K562 (cell line): ENCODE data around the gene ZNF432. TPM values are rescaled to one million over a fixed set of nuclear protein-coding genes. Genes with fewer than 3 reads are reported as not detected.

Experiments used
- ARHGAP35 ChIP-seq: fragments of 450-650 bp; IDR thresholded peaks from 2 replicates; pipeline ENCODE4 v1.6.1; 2018; ENCODE audit not compliant: partially characterized antibody
- ASH1L ChIP-seq: fragments of 450-650 bp; IDR thresholded peaks from 2 replicates; pipeline ENCODE4 v1.6.1; 2018; ENCODE audit warnings: borderline replicate concordance, mild to moderate bottlenecking, low read depth; ENCODE audit not compliant: partially characterized antibody
- ATF7 ChIP-seq: fragments of 450-650 bp; IDR thresholded peaks from 2 replicates; pipeline ENCODE4 v1.7.1; 2014; ENCODE audit warnings: mild to moderate bottlenecking, moderate library complexity
- BMI1 ChIP-seq: fragments of 150-350 bp; IDR thresholded peaks from 2 replicates; pipeline ENCODE4 v1.6.1; 2014; ENCODE audit warnings: low read length
- BRD9 ChIP-seq: fragments of 450-650 bp; IDR thresholded peaks from 2 replicates; pipeline ENCODE4 v1.6.1; 2018; ENCODE audit warnings: low read depth; ENCODE audit not compliant: partially characterized antibody
- CHAMP1 ChIP-seq: fragments of 450-650 bp; IDR thresholded peaks from 2 replicates; pipeline ENCODE4 v1.6.1; 2016; ENCODE audit warnings: mild to moderate bottlenecking
- ELK3 ChIP-seq: fragments of 450-650 bp; formaldehyde crosslinking; IDR thresholded peaks from 2 replicates; pipeline ENCODE4 v1.4.0; 2020; ENCODE audit warnings: mild to moderate bottlenecking
- ILK ChIP-seq: fragments of 450-650 bp; IDR thresholded peaks from 2 replicates; pipeline ENCODE4 v1.6.1; 2016; ENCODE audit warnings: missing genetic modification characterization, low read depth, mild to moderate bottlenecking, missing compliant biosample characterization, moderate library complexity, borderline replicate concordance
- NR1H2 ChIP-seq: sonication (generic); formaldehyde crosslinking; IDR thresholded peaks from 2 replicates; pipeline ENCODE4 v1.4.0; 2020; ENCODE audit warnings: mild to moderate bottlenecking, missing genetic modification reagents
- RCOR1 ChIP-seq, 2 experiments: IDR thresholded peaks; 2 replicates each; pipeline ENCODE4 v1.6.1; 2012; ENCODE audit warnings: low read depth in 2 of 2, low read length in 2 of 2, borderline replicate concordance in 1 of 2, improper control_type of control experiment in 1 of 2
- RFX7 ChIP-seq: fragments of 250-450 bp; sonication (Bioruptor Pico); IDR thresholded peaks from 2 replicates; pipeline ENCODE4 v1.5.1; 2021; ENCODE audit warnings: mild to moderate bottlenecking
- SRSF3 ChIP-seq: fragments of 200-400 bp; formaldehyde crosslinking; IDR thresholded peaks from 2 replicates; pipeline ENCODE4 v1.6.1; 2016; ENCODE audit warnings: mild to moderate bottlenecking, low read length, moderate library complexity; ENCODE audit not compliant: insufficient read depth
- TBL1XR1 ChIP-seq, 2 experiments: IDR thresholded peaks; 2 replicates each; pipeline ENCODE4 v1.6.1; 2012; ENCODE audit warnings: improper control_type of control experiment in 2 of 2, low read length in 2 of 2, mild to moderate bottlenecking in 1 of 2
- TRIM24 ChIP-seq, 2 experiments: fragments of 450-650 bp; IDR thresholded peaks; 2 replicates each; pipeline ENCODE4 v1.6.1; 2016
- ZBTB12 ChIP-seq: fragments of 250-450 bp; sonication (Bioruptor Pico); IDR thresholded peaks from 2 replicates; pipeline ENCODE4 v1.4.0; 2020
- ZNF134 ChIP-seq: fragments of 250-450 bp; sonication (Bioruptor Pico); conservative IDR thresholded peaks from 2 replicates; pipeline ENCODE4 v1.4.0; 2020
- polyA plus RNA-seq, 8 experiments: library from polyadenylated mRNA; depleted of rRNA in 4 of 8; stranded (reverse) in 5 of 8; unstranded in 3 of 8; fragments of >200 nt; fragmentation: Nextera tagmentation in 2 of 8; fragmentation: Illumina TruSeq in 1 of 8; extraction: Ambion mirVana in 2 of 8; extraction: Trizol in 1 of 8; gene quantifications; 2 replicates each; pipeline versions ENCODE4 v1.2.1 to v1.2.3, GENCODE V29; 2011 to 2014; ENCODE audit warnings: inconsistent platforms in 1 of 8, missing spikeins in 1 of 8
- total RNA-seq, 7 experiments: library from RNA; depleted of rRNA in 6 of 7; stranded (reverse); fragments of >200 nt in 6 of 7; fragmentation: Illumina TruSeq in 2 of 7; extraction: Trizol in 2 of 7; gene quantifications; 2 replicates each; pipeline versions ENCODE4 v1.2.1 to v1.2.3, GENCODE V29; 2011 to 2021; ENCODE audit warnings: low replicate concordance in 1 of 7
- TF ChIP-seq, protein P1 (sequence below): fragments of 250-450 bp; sonication (Bioruptor Pico); IDR thresholded peaks from 2 replicates; pipeline ENCODE4 v1.4.0; 2020; ENCODE audit warnings: mild to moderate bottlenecking, moderate library complexity

Gene ZNF432
- total and polyA plus RNA-seq, 9 of the 15 experiments (the other 6 are each of a cell fraction or from before 2014, with no cell fraction given), result 2.6 to 6.8 (median 4.0) TPM

GRCh38 chr19:52028027-52028779, 20.4 kb downstream of the ZNF432 start, which contains the start of gene ZNF614 (continued):
- no peak for TF ChIP-seq ILK (tag)
- no peak for TF ChIP-seq NR1H2
- no peak for TF ChIP-seq BRD9
- peak; percentile 99 for TF ChIP-seq ZBTB12 (CRISPR knock-in tag)
- TF ChIP-seq CHAMP1, result peak; percentile 73
- no peak for TF ChIP-seq ASH1L
- peak in 1 of 2 experiments; percentile 90; a peak in 2 of 4 replicates for TF ChIP-seq TBL1XR1 (IDR thresholded peaks at IDR 0.05; ENCODE audit: low read length in 2 of 2)
- TF ChIP-seq RFX7 (CRISPR knock-in tag), result no peak
- TF ChIP-seq ARHGAP35, result peak; percentile 78
- no peak for TF ChIP-seq BMI1
- peak in 1 of 2 experiments; percentile 33; a peak in 1 of 4 replicates for TF ChIP-seq TRIM24 (IDR thresholded peaks at IDR 0.05)
- TF ChIP-seq RCOR1 (IDR thresholded peaks at IDR 0.05; ENCODE audit: borderline replicate concordance in 1 of 2, low read depth in 2 of 2, low read length in 2 of 2), result no peak
- peak; percentile 60 for TF ChIP-seq ZNF134 (CRISPR knock-in tag)
- TF ChIP-seq ATF7, result peak; percentile 83
- TF ChIP-seq SRSF3, result no peak
- TF ChIP-seq, protein P1, sequence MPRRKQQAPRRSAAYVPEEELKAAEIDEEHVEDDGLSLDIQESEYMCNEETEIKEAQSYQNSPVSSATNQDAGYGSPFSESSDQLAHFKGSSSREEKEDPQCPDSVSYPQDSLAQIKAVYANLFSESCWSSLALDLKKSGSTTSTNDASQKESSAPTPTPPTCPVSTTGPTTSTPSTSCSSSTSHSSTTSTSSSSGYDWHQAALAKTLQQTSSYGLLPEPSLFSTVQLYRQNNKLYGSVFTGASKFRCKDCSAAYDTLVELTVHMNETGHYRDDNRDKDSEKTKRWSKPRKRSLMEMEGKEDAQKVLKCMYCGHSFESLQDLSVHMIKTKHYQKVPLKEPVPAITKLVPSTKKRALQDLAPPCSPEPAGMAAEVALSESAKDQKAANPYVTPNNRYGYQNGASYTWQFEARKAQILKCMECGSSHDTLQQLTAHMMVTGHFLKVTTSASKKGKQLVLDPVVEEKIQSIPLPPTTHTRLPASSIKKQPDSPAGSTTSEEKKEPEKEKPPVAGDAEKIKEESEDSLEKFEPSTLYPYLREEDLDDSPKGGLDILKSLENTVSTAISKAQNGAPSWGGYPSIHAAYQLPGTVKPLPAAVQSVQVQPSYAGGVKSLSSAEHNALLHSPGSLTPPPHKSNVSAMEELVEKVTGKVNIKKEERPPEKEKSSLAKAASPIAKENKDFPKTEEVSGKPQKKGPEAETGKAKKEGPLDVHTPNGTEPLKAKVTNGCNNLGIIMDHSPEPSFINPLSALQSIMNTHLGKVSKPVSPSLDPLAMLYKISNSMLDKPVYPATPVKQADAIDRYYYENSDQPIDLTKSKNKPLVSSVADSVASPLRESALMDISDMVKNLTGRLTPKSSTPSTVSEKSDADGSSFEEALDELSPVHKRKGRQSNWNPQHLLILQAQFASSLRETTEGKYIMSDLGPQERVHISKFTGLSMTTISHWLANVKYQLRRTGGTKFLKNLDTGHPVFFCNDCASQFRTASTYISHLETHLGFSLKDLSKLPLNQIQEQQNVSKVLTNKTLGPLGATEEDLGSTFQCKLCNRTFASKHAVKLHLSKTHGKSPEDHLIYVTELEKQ (CRISPR knock-in tag), result no peak
- no peak for TF ChIP-seq ELK3 (CRISPR knock-in tag)
